ENCODE data around the gene NNMT. TPM values are rescaled to one million over a fixed set of nuclear protein-coding genes. Genes with fewer than 3 reads are reported as not detected.

Gene NNMT
- polyA plus RNA-seq, 1 experiment, result 188 TPM

DNA sequence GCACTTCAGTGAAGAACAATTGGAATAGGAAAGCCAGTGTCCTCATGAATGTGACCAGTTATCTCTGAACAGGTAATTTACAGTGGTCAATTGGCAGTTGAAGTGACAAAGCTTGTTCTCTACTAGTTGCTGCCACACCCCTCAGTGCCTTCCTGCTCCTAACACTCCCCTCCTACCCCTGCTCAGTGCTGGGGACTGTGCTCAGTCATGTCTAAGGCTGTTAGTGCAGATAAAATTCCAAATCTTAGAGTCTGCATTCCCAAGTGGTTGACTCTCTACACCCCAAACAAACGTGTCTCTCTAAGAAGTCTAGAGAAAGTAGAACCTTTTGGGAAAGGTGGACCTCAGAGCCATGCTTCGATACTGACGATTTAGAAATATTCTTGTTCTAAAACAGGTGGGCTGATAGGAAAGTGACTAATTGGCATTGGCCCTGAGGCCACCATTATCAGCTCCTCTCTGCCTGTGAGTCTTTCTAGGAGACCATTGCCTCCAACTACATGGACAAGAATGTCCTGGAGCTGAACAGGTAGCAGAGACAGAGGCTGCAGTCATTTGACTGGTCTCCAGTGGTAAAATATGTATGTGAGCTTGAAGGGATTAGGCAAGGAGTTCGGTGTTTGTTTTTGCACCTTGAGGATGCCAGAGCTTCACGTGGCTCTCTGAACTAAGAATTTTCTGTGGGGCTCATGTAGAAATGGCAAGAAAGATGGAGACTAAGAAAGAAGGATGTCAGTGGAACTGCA, 22.1 kb upstream of the NNMT start:
- H3K9me3 ChIP-seq (ENCODE audit: control insufficient read depth, insufficient read depth, low read length), result no peaks in the 10 kb centered on the region
- no peak overlapping the region for H3K4me3 ChIP-seq (ENCODE audit: low read depth, low read length)
- TF ChIP-seq, protein P1, sequence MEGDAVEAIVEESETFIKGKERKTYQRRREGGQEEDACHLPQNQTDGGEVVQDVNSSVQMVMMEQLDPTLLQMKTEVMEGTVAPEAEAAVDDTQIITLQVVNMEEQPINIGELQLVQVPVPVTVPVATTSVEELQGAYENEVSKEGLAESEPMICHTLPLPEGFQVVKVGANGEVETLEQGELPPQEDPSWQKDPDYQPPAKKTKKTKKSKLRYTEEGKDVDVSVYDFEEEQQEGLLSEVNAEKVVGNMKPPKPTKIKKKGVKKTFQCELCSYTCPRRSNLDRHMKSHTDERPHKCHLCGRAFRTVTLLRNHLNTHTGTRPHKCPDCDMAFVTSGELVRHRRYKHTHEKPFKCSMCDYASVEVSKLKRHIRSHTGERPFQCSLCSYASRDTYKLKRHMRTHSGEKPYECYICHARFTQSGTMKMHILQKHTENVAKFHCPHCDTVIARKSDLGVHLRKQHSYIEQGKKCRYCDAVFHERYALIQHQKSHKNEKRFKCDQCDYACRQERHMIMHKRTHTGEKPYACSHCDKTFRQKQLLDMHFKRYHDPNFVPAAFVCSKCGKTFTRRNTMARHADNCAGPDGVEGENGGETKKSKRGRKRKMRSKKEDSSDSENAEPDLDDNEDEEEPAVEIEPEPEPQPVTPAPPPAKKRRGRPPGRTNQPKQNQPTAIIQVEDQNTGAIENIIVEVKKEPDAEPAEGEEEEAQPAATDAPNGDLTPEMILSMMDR (IDR thresholded peaks at IDR 0.05; ENCODE audit: low read depth, low read length), result no peak
- DNase-seq (ENCODE audit: low read depth, low spot score), result no peak
- no peak overlapping the region for H3K27ac ChIP-seq (ENCODE audit: low read depth, low read length)
- POLR2A ChIA-PET, result no interaction called here
- peaks cover 29% of the 10 kb centered on the region for H3K27me3 ChIP-seq (ENCODE audit: control insufficient read depth, insufficient read depth, low read length)
- CTCF ChIA-PET, result interaction anchor here (1.0 to 1.3 kb wide), 2 partner anchors 13 to 489 kb away, joined by 3 to 8 read pairs; no protein-coding TSS in a partner anchor

- ChIA-PET POLR2A (no interaction called here), CTCF (interaction anchor here (1.0 to 1.3 kb wide), 2 partner anchors 14 to 488 kb away, joined by 3 to 8 read pairs; no protein-coding TSS in a partner anchor)
- H3K27me3 ChIP-seq (ENCODE audit: control insufficient read depth, insufficient read depth, low read length), result peaks cover 29% of the 10 kb centered on the region
- no peak overlapping the region for H3K27ac ChIP-seq (ENCODE audit: low read depth, low read length)
- TF ChIP-seq, protein P1 (IDR thresholded peaks at IDR 0.05; ENCODE audit: low read depth, low read length), result no peak
- DNase-seq (ENCODE audit: low read depth, low spot score), result no peak
- no peaks in the 10 kb centered on the region for H3K9me3 ChIP-seq (ENCODE audit: control insufficient read depth, insufficient read depth, low read length)
- H3K4me3 ChIP-seq (ENCODE audit: low read depth, low read length), result no peak overlapping the region
Measured at GRCh38 chr11:114274637-114275036, 21.6 kb upstream of the NNMT start.

GRCh38 chr11:114275280-114275679, 20.9 kb upstream of the NNMT start:
- POLR2A ChIA-PET, result no interaction called here
- H3K27me3 ChIP-seq (ENCODE audit: control insufficient read depth, insufficient read depth, low read length), result peaks cover 28% of the 10 kb centered on the region
- DNase-seq (ENCODE audit: low read depth, low spot score), result no peak
- no peak overlapping the region for H3K4me3 ChIP-seq (ENCODE audit: low read depth, low read length)
- CTCF ChIA-PET, result no interaction called here
- TF ChIP-seq, protein P1 (IDR thresholded peaks at IDR 0.05; ENCODE audit: low read depth, low read length), result no peak
- H3K9me3 ChIP-seq (ENCODE audit: control insufficient read depth, insufficient read depth, low read length), result no peaks in the 10 kb centered on the region
- H3K27ac ChIP-seq (ENCODE audit: low read depth, low read length), result no peak overlapping the region

- Histone ChIP-seq H3K27ac (ENCODE audit: low read depth, low read length) (no peak overlapping the region), H3K4me3 (ENCODE audit: low read depth, low read length) (no peak overlapping the region), H3K27me3 (ENCODE audit: control insufficient read depth, insufficient read depth, low read length) (peaks cover 21% of the 10 kb centered on the region), H3K9me3 (ENCODE audit: control insufficient read depth, insufficient read depth, low read length) (no peaks in the 10 kb centered on the region)
- TF ChIP-seq, protein P1 (IDR thresholded peaks at IDR 0.05; ENCODE audit: low read depth, low read length), result no peak
- DNase-seq (ENCODE audit: low read depth, low spot score), result no peak
- ChIA-PET CTCF (interaction anchor here (3.6 kb wide), 1 partner anchor 15 kb away, joined by 25 read pairs; no protein-coding TSS in a partner anchor), POLR2A (no interaction called here)
Measured at GRCh38 chr11:114276077-114276476, 20.1 kb upstream of the NNMT start.

- Histone ChIP-seq H3K4me3 (ENCODE audit: low read depth, low read length) (no peak overlapping the region), H3K9me3 (ENCODE audit: control insufficient read depth, insufficient read depth, low read length) (no peaks in the 10 kb centered on the region), H3K27me3 (ENCODE audit: control insufficient read depth, insufficient read depth, low read length) (peaks cover 16% of the 10 kb centered on the region), H3K27ac (ENCODE audit: low read depth, low read length) (no peak overlapping the region)
- ChIA-PET POLR2A (no interaction called here), CTCF (interaction anchor here (1.4 to 3.7 kb wide), 3 partner anchors 15 to 63 kb away, joined by 3 to 25 read pairs (median 16); no protein-coding TSS in a partner anchor)
- TF ChIP-seq, protein P1 (IDR thresholded peaks at IDR 0.05; ENCODE audit: low read depth, low read length), result no peak
- no peak for DNase-seq (ENCODE audit: low read depth, low spot score)
Measured at GRCh38 chr11:114277637-114278341, 18.4 kb upstream of the NNMT start.

All from AG04450 (cell line).